Measurements from ENCODE around the gene MRPL28. TPM values are rescaled to one million over a fixed set of nuclear protein-coding genes. Genes with fewer than 3 reads are reported as not detected.

The MRPL28 gene
- total and polyA plus RNA-seq, 4 donors: 28.3 to 63.4 (median 50.1) TPM

DNA sequence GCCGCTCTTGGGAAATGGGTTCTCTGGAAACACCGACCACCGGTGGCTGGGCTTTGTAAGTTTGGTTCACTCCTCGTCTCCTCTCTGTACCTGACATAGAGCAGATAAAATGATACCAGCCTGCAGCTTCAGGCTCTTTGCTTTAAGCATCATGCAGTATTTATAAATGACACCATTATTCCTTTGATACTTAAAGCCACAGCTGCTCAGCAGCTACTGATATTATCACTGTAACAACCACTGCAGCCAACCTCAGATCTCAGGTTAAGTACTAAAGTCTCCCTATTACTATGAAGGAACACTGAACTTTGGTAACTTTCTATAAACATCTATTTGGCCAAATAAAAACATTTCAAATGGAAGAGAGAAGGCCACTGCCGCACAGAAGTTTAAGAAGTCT is 52.8 kb downstream of the MRPL28 start:
- Histone ChIP-seq H3K9ac (ENCODE audit: low read depth in 1 of 2, low read length in 2 of 2) (no peak overlapping the region), H3K27ac (ENCODE audit: low read depth in 1 of 2, low read length in 2 of 2) (no peak overlapping the region), H3K4me1 (ENCODE audit: control insufficient read depth in 4 of 4, insufficient read depth in 4 of 4, low read length in 3 of 4) (no peaks in the 10 kb centered on the region), H3K27me3 (ENCODE audit: control insufficient read depth in 4 of 4, insufficient read depth in 4 of 4, low read length in 3 of 4) (no peaks in the 10 kb centered on the region), H3K9me3 (ENCODE audit: control insufficient read depth in 4 of 4, low read length in 3 of 4) (no peaks in the 10 kb centered on the region), H3K4me3 (ENCODE audit: low read depth in 1 of 3, low read length in 3 of 3) (no peak overlapping the region), H3K36me3 (ENCODE audit: control insufficient read depth in 4 of 4, insufficient read depth in 3 of 4, low read depth in 1 of 4, low read length in 3 of 4) (peaks cover 0 to 28% (median 8%) of the 10 kb centered on the region in 4 donors)
- no peak for DNase-seq (ENCODE audit: low spot score)
- TF ChIP-seq FOXA1 (IDR thresholded peaks at IDR 0.05): no peak
- TF ChIP-seq RAD21 (IDR thresholded peaks at IDR 0.05): no peak
- no peak for TF ChIP-seq EGR1 (IDR thresholded peaks at IDR 0.05; ENCODE audit: low read depth in 2 of 2)
- no peak for TF ChIP-seq YY1 (IDR thresholded peaks at IDR 0.05)
- TF ChIP-seq, protein P1, sequence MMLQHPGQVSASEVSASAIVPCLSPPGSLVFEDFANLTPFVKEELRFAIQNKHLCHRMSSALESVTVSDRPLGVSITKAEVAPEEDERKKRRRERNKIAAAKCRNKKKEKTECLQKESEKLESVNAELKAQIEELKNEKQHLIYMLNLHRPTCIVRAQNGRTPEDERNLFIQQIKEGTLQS (IDR thresholded peaks at IDR 0.05): no peak
- TF ChIP-seq JUND (IDR thresholded peaks at IDR 0.05): no peak
- TF ChIP-seq, protein P2, sequence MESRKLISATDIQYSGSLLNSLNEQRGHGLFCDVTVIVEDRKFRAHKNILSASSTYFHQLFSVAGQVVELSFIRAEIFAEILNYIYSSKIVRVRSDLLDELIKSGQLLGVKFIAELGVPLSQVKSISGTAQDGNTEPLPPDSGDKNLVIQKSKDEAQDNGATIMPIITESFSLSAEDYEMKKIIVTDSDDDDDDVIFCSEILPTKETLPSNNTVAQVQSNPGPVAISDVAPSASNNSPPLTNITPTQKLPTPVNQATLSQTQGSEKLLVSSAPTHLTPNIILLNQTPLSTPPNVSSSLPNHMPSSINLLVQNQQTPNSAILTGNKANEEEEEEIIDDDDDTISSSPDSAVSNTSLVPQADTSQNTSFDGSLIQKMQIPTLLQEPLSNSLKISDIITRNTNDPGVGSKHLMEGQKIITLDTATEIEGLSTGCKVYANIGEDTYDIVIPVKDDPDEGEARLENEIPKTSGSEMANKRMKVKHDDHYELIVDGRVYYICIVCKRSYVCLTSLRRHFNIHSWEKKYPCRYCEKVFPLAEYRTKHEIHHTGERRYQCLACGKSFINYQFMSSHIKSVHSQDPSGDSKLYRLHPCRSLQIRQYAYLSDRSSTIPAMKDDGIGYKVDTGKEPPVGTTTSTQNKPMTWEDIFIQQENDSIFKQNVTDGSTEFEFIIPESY (IDR thresholded peaks at IDR 0.05): no peak
- TF ChIP-seq SP1 (IDR thresholded peaks at IDR 0.05): no peak
- no peak for TF ChIP-seq HNF4G (IDR thresholded peaks at IDR 0.05)
- TF ChIP-seq NR2F2 (IDR thresholded peaks at IDR 0.05): no peak
- no peak for TF ChIP-seq TAF1 (conservative IDR thresholded peaks at IDR 0.05)
- TF ChIP-seq GABPA (IDR thresholded peaks at IDR 0.05 in 1 of 2, conservative IDR thresholded peaks at IDR 0.05 in 1 of 2): no peak
- TF ChIP-seq, protein P3, sequence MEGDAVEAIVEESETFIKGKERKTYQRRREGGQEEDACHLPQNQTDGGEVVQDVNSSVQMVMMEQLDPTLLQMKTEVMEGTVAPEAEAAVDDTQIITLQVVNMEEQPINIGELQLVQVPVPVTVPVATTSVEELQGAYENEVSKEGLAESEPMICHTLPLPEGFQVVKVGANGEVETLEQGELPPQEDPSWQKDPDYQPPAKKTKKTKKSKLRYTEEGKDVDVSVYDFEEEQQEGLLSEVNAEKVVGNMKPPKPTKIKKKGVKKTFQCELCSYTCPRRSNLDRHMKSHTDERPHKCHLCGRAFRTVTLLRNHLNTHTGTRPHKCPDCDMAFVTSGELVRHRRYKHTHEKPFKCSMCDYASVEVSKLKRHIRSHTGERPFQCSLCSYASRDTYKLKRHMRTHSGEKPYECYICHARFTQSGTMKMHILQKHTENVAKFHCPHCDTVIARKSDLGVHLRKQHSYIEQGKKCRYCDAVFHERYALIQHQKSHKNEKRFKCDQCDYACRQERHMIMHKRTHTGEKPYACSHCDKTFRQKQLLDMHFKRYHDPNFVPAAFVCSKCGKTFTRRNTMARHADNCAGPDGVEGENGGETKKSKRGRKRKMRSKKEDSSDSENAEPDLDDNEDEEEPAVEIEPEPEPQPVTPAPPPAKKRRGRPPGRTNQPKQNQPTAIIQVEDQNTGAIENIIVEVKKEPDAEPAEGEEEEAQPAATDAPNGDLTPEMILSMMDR (IDR thresholded peaks at IDR 0.05; ENCODE audit: low read depth, low read length, missing input control): no peak
- no peak for TF ChIP-seq RXRA (IDR thresholded peaks at IDR 0.05)
- no peak for TF ChIP-seq HNF4A (conservative IDR thresholded peaks at IDR 0.05)
- TF ChIP-seq FOXA2 (IDR thresholded peaks at IDR 0.05): no peak
- TF ChIP-seq, protein P4, sequence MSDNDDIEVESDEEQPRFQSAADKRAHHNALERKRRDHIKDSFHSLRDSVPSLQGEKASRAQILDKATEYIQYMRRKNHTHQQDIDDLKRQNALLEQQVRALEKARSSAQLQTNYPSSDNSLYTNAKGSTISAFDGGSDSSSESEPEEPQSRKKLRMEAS (IDR thresholded peaks at IDR 0.05): no peak
- TF ChIP-seq, protein P5, sequence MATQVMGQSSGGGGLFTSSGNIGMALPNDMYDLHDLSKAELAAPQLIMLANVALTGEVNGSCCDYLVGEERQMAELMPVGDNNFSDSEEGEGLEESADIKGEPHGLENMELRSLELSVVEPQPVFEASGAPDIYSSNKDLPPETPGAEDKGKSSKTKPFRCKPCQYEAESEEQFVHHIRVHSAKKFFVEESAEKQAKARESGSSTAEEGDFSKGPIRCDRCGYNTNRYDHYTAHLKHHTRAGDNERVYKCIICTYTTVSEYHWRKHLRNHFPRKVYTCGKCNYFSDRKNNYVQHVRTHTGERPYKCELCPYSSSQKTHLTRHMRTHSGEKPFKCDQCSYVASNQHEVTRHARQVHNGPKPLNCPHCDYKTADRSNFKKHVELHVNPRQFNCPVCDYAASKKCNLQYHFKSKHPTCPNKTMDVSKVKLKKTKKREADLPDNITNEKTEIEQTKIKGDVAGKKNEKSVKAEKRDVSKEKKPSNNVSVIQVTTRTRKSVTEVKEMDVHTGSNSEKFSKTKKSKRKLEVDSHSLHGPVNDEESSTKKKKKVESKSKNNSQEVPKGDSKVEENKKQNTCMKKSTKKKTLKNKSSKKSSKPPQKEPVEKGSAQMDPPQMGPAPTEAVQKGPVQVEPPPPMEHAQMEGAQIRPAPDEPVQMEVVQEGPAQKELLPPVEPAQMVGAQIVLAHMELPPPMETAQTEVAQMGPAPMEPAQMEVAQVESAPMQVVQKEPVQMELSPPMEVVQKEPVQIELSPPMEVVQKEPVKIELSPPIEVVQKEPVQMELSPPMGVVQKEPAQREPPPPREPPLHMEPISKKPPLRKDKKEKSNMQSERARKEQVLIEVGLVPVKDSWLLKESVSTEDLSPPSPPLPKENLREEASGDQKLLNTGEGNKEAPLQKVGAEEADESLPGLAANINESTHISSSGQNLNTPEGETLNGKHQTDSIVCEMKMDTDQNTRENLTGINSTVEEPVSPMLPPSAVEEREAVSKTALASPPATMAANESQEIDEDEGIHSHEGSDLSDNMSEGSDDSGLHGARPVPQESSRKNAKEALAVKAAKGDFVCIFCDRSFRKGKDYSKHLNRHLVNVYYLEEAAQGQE (IDR thresholded peaks at IDR 0.05): no peak
- WGBS: 98% methylated on average over 5 of the region's 5 CpGs

Other genes with a start within 250 kb of the MRPL28 start
- 10 to 100 TPM in 1 of 2 donors, 1 to 10 TPM in 1; 9.7 to 35.9 TPM for gene NPRL3, start 231.9 kb downstream of the MRPL28 start, total RNA-seq
- 10 to 100 TPM in 1 of 2 donors, 1 to 10 TPM in 1; 5.3 to 10.3 TPM for gene NPRL3, start 231.9 kb downstream of the MRPL28 start, polyA plus RNA-seq
- gene HBZ, start 217.9 kb downstream of the MRPL28 start, total RNA-seq: 10 to 100 TPM in 1 of 2 donors, not detected in 1; 55.8 TPM
- gene HBZ, start 217.9 kb downstream of the MRPL28 start, polyA plus RNA-seq: not detected
- 1,000 to 10,000 TPM in 1 of 2 donors, not detected in 1; 2,893 TPM for gene HBM, start 204.6 kb downstream of the MRPL28 start, total RNA-seq
- gene HBM, start 204.6 kb downstream of the MRPL28 start, polyA plus RNA-seq: under 1 TPM in 1 of 2 donors, not detected in 1; 0.28 TPM
- over 10,000 TPM in 1 of 2 donors, 1 to 10 TPM in 1; 2.8 to 36,951 TPM for gene HBA2, start 197.7 kb downstream of the MRPL28 start, total RNA-seq
- gene HBA2, start 197.7 kb downstream of the MRPL28 start, polyA plus RNA-seq: 10 to 100 TPM; 15.5 to 76.5 TPM
- over 10,000 TPM in 1 of 2 donors, 1 to 10 TPM in 1; 3.5 to 19,034 TPM for gene HBA1, start 193.9 kb downstream of the MRPL28 start, total RNA-seq
- gene HBA1, start 193.9 kb downstream of the MRPL28 start, polyA plus RNA-seq: 10 to 100 TPM; 18.5 to 41.6 TPM
- gene HBQ1, start 190.1 kb downstream of the MRPL28 start, total RNA-seq: 10 to 100 TPM in 1 of 2 donors, not detected in 1; 50.9 TPM
- not detected for gene HBQ1, start 190.1 kb downstream of the MRPL28 start, polyA plus RNA-seq
- gene LUC7L, start 141.1 kb downstream of the MRPL28 start, total RNA-seq: 10 to 100 TPM; 19.5 to 34.3 TPM
- 10 to 100 TPM; 11.5 to 19.8 TPM for gene LUC7L, start 141.1 kb downstream of the MRPL28 start, polyA plus RNA-seq
- gene FAM234A, start 135.7 kb downstream of the MRPL28 start, total RNA-seq: 10 to 100 TPM; 26.6 to 29.0 TPM
- 10 to 100 TPM; 24.1 to 39.7 TPM for gene FAM234A, start 135.7 kb downstream of the MRPL28 start, polyA plus RNA-seq
- gene RGS11, start 94.6 kb downstream of the MRPL28 start, total RNA-seq: 1 to 10 TPM in 1 of 2 donors, not detected in 1; 1.6 TPM
- gene RGS11, start 94.6 kb downstream of the MRPL28 start, polyA plus RNA-seq: under 1 TPM; 0.51 to 0.77 TPM
- gene ARHGDIG, start 89.9 kb downstream of the MRPL28 start, total RNA-seq: under 1 TPM in 1 of 2 donors, not detected in 1; 0.08 TPM
- not detected for gene ARHGDIG, start 89.9 kb downstream of the MRPL28 start, polyA plus RNA-seq
- gene PDIA2, start 87.4 kb downstream of the MRPL28 start, total RNA-seq: under 1 TPM in 1 of 2 donors, not detected in 1; 0.09 TPM
- gene PDIA2, start 87.4 kb downstream of the MRPL28 start, polyA plus RNA-seq: under 1 TPM in 1 of 2 donors, not detected in 1; 0.03 TPM
- gene AXIN1, start 17.8 kb downstream of the MRPL28 start, total RNA-seq: 10 to 100 TPM in 1 of 2 donors, 1 to 10 TPM in 1; 9.4 to 10.3 TPM
- gene AXIN1, start 17.8 kb downstream of the MRPL28 start, polyA plus RNA-seq: 1 to 10 TPM; 2.0 to 6.5 TPM
- gene PGAP6, start 11.4 kb upstream of the MRPL28 start, total RNA-seq: 10 to 100 TPM; 34.4 to 41.7 TPM
- gene PGAP6, start 11.4 kb upstream of the MRPL28 start, polyA plus RNA-seq: 10 to 100 TPM; 18.9 to 50.5 TPM
- gene NME4, start 26.7 kb upstream of the MRPL28 start, total RNA-seq: 10 to 100 TPM; 39.2 to 91.4 TPM
- gene NME4, start 26.7 kb upstream of the MRPL28 start, polyA plus RNA-seq: 100 to 1,000 TPM in 1 of 2 donors, 10 to 100 TPM in 1; 76.4 to 118 TPM
- 100 to 1,000 TPM in 1 of 2 donors, 10 to 100 TPM in 1; 42.2 to 119 TPM for gene DECR2, start 31.3 kb upstream of the MRPL28 start, total RNA-seq
- 100 to 1,000 TPM; 133 to 210 TPM for gene DECR2, start 31.3 kb upstream of the MRPL28 start, polyA plus RNA-seq
- gene RAB11FIP3, start 55.1 kb upstream of the MRPL28 start, total RNA-seq: 10 to 100 TPM in 1 of 2 donors, 1 to 10 TPM in 1; 8.8 to 29.4 TPM
- 10 to 100 TPM in 1 of 2 donors, 1 to 10 TPM in 1; 3.5 to 22.6 TPM for gene RAB11FIP3, start 55.1 kb upstream of the MRPL28 start, polyA plus RNA-seq
- gene CAPN15, start 157.2 kb upstream of the MRPL28 start, total RNA-seq: 10 to 100 TPM; 26.2 to 37.2 TPM
- 10 to 100 TPM in 1 of 2 donors, 1 to 10 TPM in 1; 5.9 to 17.0 TPM for gene CAPN15, start 157.2 kb upstream of the MRPL28 start, polyA plus RNA-seq
- not detected for gene PRR35, start 189.9 kb upstream of the MRPL28 start, total RNA-seq
- not detected for gene PRR35, start 189.9 kb upstream of the MRPL28 start, polyA plus RNA-seq
- gene NHLRC4, start 196.5 kb upstream of the MRPL28 start, total RNA-seq: 1 to 10 TPM in 1 of 2 donors, under 1 TPM in 1; 0.25 to 7.0 TPM
- gene NHLRC4, start 196.5 kb upstream of the MRPL28 start, polyA plus RNA-seq: under 1 TPM in 1 of 2 donors, not detected in 1; 0.17 TPM
- 100 to 1,000 TPM in 1 of 2 donors, 10 to 100 TPM in 1; 16.8 to 144 TPM for gene PIGQ, start 199.4 kb upstream of the MRPL28 start, total RNA-seq
- 10 to 100 TPM; 18.9 to 22.4 TPM for gene PIGQ, start 199.4 kb upstream of the MRPL28 start, polyA plus RNA-seq
- 10 to 100 TPM in 1 of 2 donors, 1 to 10 TPM in 1; 7.7 to 11.0 TPM for gene RAB40C, start 219.5 kb upstream of the MRPL28 start, total RNA-seq
- 10 to 100 TPM in 1 of 2 donors, 1 to 10 TPM in 1; 6.1 to 10.7 TPM for gene RAB40C, start 219.5 kb upstream of the MRPL28 start, polyA plus RNA-seq

All from liver (tissue), 9 donors.